Small intestine (tissue), 7 donors: ENCODE data around the gene GRM8. TPM values are rescaled to one million over a fixed set of nuclear protein-coding genes. Genes with fewer than 3 reads are reported as not detected.

ENCODE experiments used
- DNase-seq, 2 donors: peaks; one replicate each; pipeline versions ENCODE4 v3.0.0 to v3.0.0-alpha.2; 2013
- FAIRE-seq: peaks from 2 replicates; lab custom pipeline; 2012; peaks lifted over from hg19 to GRCh38; lab: Jason Lieb, UNC
- H3K27ac ChIP-seq, 3 donors: one replicate each; pipeline ENCODE4 v1.5.1; 2013; ENCODE audit warnings: low read length in 2 of 3, mild to moderate bottlenecking in 2 of 3, control low read depth in 1 of 3, inconsistent platforms in 1 of 3, low read depth in 1 of 3, moderate library complexity in 1 of 3
- H3K27me3 ChIP-seq, 3 donors: one replicate each; pipeline ENCODE4 v1.6.1; 2013; ENCODE audit warnings: low read length in 3 of 3, inconsistent platforms in 1 of 3; ENCODE audit not compliant: control insufficient read depth in 3 of 3, insufficient read depth in 3 of 3
- H3K36me3 ChIP-seq, 3 donors: one replicate each; pipeline ENCODE4 v1.6.1; 2013; ENCODE audit warnings: low read length in 3 of 3, inconsistent platforms in 1 of 3, low read depth in 1 of 3, mild to moderate bottlenecking in 1 of 3, moderate library complexity in 1 of 3; ENCODE audit not compliant: control insufficient read depth in 3 of 3, insufficient read depth in 2 of 3
- H3K4me1 ChIP-seq, 3 donors: one replicate each; pipeline ENCODE4 v1.6.1; 2013; ENCODE audit warnings: low read length in 2 of 3, inconsistent platforms in 1 of 3, low read depth in 1 of 3, mild to moderate bottlenecking in 1 of 3, moderate library complexity in 1 of 3; ENCODE audit not compliant: control insufficient read depth in 3 of 3, insufficient read depth in 2 of 3
- H3K4me3 ChIP-seq, 3 donors: one replicate each; pipeline ENCODE4 v1.5.1; 2013; ENCODE audit warnings: low read length in 3 of 3, control low read depth in 1 of 3, inconsistent platforms in 1 of 3, low read depth in 1 of 3, mild to moderate bottlenecking in 1 of 3, moderate library complexity in 1 of 3
- H3K9me3 ChIP-seq, 2 donors: one replicate each; pipeline ENCODE4 v1.6.1; 2013; ENCODE audit warnings: low read depth in 1 of 2, low read length in 1 of 2; ENCODE audit not compliant: control insufficient read depth in 2 of 2, insufficient read depth in 1 of 2
- WGBS, 3 donors: extraction: QIAGEN DNeasy Blood & Tissue Kit; methylation state at CpG; one replicate each; pipeline ENCODE4 v1.1.7; 2013; 5-methylcytosine and 5-hydroxymethylcytosine counted together
- polyA plus RNA-seq, 4 donors: library from polyadenylated mRNA; stranded (reverse) in 3 of 4; unstranded in 1 of 4; fragments of 200-250 nt in 3 of 4; fragments of 120-200 nt in 1 of 4; gene quantifications; one replicate each; pipeline versions ENCODE4 v1.2.1 to v1.2.3, GENCODE V29; 2013
- donor health status: healthy with polysubstance abuse.
- donor health status: control.
- donor health status: control.
- donor health status: Bipolar disorder and iron deficiency.
- donor health status: healthy.

The GRM8 gene
- polyA plus RNA-seq, 4 donors, result 0.07 to 0.12 TPM; not detected in 2

GRCh38 chr7:127189074-127189473, 63.7 kb downstream of the GRM8 start:
- H3K27me3 ChIP-seq, result no peaks in the 10 kb centered on the region
- no peak for DNase-seq
- H3K36me3 ChIP-seq, result no peaks in the 10 kb centered on the region
- no peaks in the 10 kb centered on the region for H3K4me1 ChIP-seq
- no peaks in the 10 kb centered on the region for H3K9me3 ChIP-seq
- 64 to 84% (median 76%) methylated on average over 2 of the region's 2 CpGs for WGBS, 3 donors
- H3K4me3 ChIP-seq, result no peak overlapping the region
- no peak for FAIRE-seq
- H3K27ac ChIP-seq, result no peak overlapping the region

DNA sequence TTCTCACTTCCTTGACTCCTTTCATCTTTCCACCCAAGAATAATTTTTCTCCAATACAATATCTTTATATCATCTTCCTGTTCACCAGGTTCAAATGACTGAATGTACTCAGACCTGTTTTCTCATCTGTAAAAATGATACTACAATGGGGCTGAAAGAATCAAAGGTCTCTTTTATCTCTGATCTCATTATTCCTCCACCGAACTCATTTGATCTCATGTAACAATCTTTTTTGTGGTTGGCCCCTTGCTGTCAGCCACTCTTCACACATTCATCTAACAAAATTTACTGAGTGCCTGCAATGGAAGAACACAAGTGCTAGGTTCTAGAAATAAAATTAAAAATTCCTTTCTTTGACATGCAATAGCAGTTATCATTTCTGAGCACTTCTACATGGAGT, 65.0 kb downstream of the GRM8 start:
- WGBS, 3 donors, result 44 to 64% (median 48%) methylated on average over 1 of the region's 1 CpG
- Histone ChIP-seq H3K4me1 (no peaks in the 10 kb centered on the region), H3K27ac (no peak overlapping the region), H3K36me3 (no peaks in the 10 kb centered on the region), H3K27me3 (no peaks in the 10 kb centered on the region), H3K4me3 (no peak overlapping the region), H3K9me3 (no peaks in the 10 kb centered on the region)
- DNase-seq, result no peak
- FAIRE-seq, result no peak

DNA sequence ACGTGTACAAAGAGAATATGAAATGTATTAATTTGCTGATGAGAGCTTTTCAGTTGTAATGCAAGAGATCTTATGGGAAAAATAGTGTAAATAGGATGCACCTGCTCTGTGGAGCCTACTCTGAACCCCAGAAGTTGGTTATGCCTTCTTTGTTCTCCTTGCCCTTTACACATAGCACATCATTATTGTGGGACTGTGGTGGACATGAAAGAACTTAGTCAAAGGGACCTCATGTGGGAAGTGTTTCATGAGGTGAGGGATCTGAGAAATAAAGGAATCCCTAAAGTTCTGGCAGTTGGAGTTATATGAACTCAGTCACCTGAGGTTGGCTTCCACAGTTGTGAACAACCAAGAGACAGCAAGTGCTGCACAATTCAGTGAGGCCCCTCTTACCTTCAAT, 66.1 kb downstream of the GRM8 start:
- Histone ChIP-seq H3K9me3 (no peaks in the 10 kb centered on the region), H3K36me3 (no peaks in the 10 kb centered on the region), H3K27me3 (no peaks in the 10 kb centered on the region), H3K4me3 (no peak overlapping the region), H3K27ac (no peak overlapping the region), H3K4me1 (no peaks in the 10 kb centered on the region)
- DNase-seq (no peak), FAIRE-seq (no peak)
- WGBS, 3 donors, result 23 to 46% (median 31%) methylated on average over 1 of the region's 1 CpG

- no peak for DNase-seq
- Histone ChIP-seq H3K4me3 (no peak overlapping the region), H3K4me1 (no peaks in the 10 kb centered on the region), H3K36me3 (no peaks in the 10 kb centered on the region), H3K27me3 (no peaks in the 10 kb centered on the region), H3K27ac (no peak overlapping the region), H3K9me3 (no peaks in the 10 kb centered on the region)
- no peak for FAIRE-seq
Measured at GRCh38 chr7:127177156-127177555, 75.6 kb downstream of the GRM8 start.

DNA sequence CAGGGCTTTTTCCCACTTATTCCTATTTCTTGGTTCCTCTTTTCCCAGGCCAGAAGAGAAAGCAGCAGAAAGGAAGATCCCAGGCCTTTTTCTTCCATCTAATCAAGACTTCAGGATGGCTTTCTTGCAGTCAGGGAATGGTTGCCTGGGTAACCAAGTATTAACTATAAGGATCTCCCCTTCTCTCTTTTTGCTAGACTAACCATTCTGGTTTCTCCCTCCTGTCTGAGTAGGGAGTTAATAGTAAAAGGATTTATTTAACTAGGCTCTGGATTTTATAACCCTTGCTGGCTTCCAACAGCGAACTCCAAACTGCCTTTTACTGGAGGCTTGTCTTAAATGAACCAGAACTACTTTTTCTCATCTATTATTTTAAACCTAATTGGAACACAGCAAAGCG, 90.4 kb downstream of the GRM8 start:
- FAIRE-seq, result no peak
- WGBS, 3 donors, result 47 to 61% (median 53%) methylated on average over 2 of the region's 2 CpGs
- H3K36me3 ChIP-seq, result no peaks in the 10 kb centered on the region

DNA sequence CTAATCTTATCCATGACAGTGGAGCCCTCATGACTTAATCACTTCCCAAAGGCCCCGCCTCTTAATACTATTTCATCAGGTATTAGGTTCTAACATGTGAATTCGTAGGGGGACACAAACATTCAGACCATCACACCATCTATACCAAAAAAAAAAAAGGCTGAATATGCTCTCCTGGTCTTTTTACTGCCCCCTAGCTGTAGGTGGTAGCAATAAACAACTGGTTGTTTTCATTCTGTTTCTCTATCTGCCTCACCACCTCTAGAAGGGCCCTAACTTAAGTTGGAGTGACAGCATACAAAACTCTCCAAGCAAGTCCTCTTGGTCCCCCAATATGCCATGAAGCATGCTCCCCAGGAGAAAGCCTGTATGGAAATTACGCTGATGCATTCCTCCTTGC, 94.1 kb downstream of the GRM8 start:
- WGBS, 3 donors, result 65 to 70% (median 68%) methylated on average over 3 of the region's 3 CpGs
- FAIRE-seq (no peak), DNase-seq (peak in 1 of 2 donors; percentile 7)
- no peaks in the 10 kb centered on the region for H3K36me3 ChIP-seq
- H3K27ac ChIP-seq, result no peak overlapping the region
- H3K4me3 ChIP-seq, result no peak overlapping the region
- H3K27me3 ChIP-seq, result no peaks in the 10 kb centered on the region
- no peaks in the 10 kb centered on the region for H3K4me1 ChIP-seq
- no peaks in the 10 kb centered on the region for H3K9me3 ChIP-seq

More for the DNA sequence above, 90.4 kb downstream of the GRM8 start:
- DNase-seq, result no peak
- Histone ChIP-seq H3K27me3 (no peaks in the 10 kb centered on the region), H3K9me3 (no peaks in the 10 kb centered on the region), H3K27ac (no peak overlapping the region), H3K4me3 (no peak overlapping the region), H3K4me1 (no peaks in the 10 kb centered on the region)

DNA sequence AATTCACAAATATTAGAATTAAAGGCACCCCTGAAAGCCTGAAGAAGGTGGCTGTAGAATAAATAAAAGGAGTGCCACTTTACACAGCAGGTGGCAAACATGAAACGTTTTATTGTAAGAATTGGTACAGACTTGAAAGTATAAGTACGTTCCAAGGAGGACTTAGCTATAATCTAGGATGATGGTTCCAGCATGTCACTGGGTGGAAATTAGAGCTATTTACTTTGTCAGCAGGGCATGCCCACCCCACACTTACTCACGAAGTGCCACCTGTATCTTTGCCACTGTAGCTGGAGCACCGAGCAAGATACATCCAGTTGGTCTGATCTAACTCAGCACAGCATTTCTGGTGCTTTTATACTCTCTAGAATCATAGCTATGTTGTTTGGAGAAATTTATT, 97.8 kb downstream of the GRM8 start:
- 57 to 72% (median 71%) methylated on average over 4 of the region's 4 CpGs for WGBS, 3 donors
- Histone ChIP-seq H3K36me3 (no peaks in the 10 kb centered on the region), H3K9me3 (no peaks in the 10 kb centered on the region), H3K4me3 (no peak overlapping the region), H3K4me1 (no peaks in the 10 kb centered on the region), H3K27ac (no peak overlapping the region), H3K27me3 (no peaks in the 10 kb centered on the region)
- DNase-seq (no peak), FAIRE-seq (no peak)

DNA sequence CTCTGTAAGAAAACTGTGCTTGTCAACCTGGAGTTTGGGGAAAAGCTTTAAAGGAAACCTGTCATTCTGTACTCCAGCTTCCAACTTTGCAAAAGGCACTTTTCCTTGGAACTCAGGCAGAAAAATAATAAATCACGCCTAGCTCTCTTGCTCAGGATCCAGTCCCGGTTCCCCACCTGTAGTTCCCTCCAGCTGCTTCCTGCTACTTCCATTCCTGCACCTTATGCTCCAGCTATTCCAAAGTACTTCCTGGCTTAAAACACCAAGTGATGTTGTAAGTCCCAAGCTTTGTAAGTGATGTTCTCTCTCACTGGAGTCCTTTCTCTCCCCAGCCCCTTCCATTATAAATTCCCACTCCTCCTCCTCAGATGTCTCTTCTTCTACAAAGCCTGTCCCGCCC, 98.6 kb downstream of the GRM8 start:
- 69 to 73% (median 71%) methylated on average over 3 of the region's 3 CpGs for WGBS, 3 donors
- DNase-seq, result no peak
- H3K9me3 ChIP-seq, result no peaks in the 10 kb centered on the region

GRCh38 chr7:127153315-127153714, 99.4 kb downstream of the GRM8 start:
- H3K4me3 ChIP-seq, result no peak overlapping the region
- no peak for FAIRE-seq
- WGBS, 3 donors, result 84 to 88% (median 87%) methylated on average over 3 of the region's 3 CpGs
- no peaks in the 10 kb centered on the region for H3K4me1 ChIP-seq
- H3K36me3 ChIP-seq, result no peaks in the 10 kb centered on the region
- no peak overlapping the region for H3K27ac ChIP-seq
- no peaks in the 10 kb centered on the region for H3K27me3 ChIP-seq
- no peaks in the 10 kb centered on the region for H3K9me3 ChIP-seq
- DNase-seq, result no peak

More for the DNA sequence above, 98.6 kb downstream of the GRM8 start:
- H3K4me1 ChIP-seq, result no peaks in the 10 kb centered on the region
- H3K27me3 ChIP-seq, result no peaks in the 10 kb centered on the region
- no peak overlapping the region for H3K27ac ChIP-seq
- H3K36me3 ChIP-seq, result no peaks in the 10 kb centered on the region
- FAIRE-seq, result no peak
- H3K4me3 ChIP-seq, result no peak overlapping the region
